OCI-LY1 (cell line): ENCODE measurements around the gene MOK.

Experiments
- H2AFZ ChIP-seq: fragments of 200-600 bp; sonication (generic), shearing (Covaris generic); 2 replicates; pipeline ENCODE4 v1.6.0; 2014; ENCODE audit warnings: antibody characterized with exemption, mild to moderate bottlenecking, low read length
- H3F3A ChIP-seq: fragments of 200-600 bp; sonication (generic), shearing (Covaris generic); 2 replicates; pipeline ENCODE4 v1.6.0; 2014; ENCODE audit warnings: mild to moderate bottlenecking, antibody characterized with exemption, low read length, moderate library complexity; ENCODE audit not compliant: insufficient read depth
- H3K27ac ChIP-seq: fragments of 200-600 bp; sonication (generic); 2 replicates; pipeline ENCODE4 v1.5.1; 2014; ENCODE audit warnings: low read length, mixed run types, mild to moderate bottlenecking, low read depth; ENCODE audit not compliant: poor library complexity, severe bottlenecking
- H3K27me3 ChIP-seq: fragments of 200-600 bp; sonication (generic); 2 replicates; pipeline ENCODE4 v1.6.0; 2014; ENCODE audit warnings: antibody characterized with exemption, mild to moderate bottlenecking, low read length, moderate library complexity; ENCODE audit not compliant: insufficient read depth
- H3K36me3 ChIP-seq: fragments of 200-600 bp; sonication (generic); 2 replicates; pipeline ENCODE4 v1.6.1; 2014; ENCODE audit warnings: mild to moderate bottlenecking, antibody characterized with exemption, low read length, moderate library complexity, mixed read lengths; ENCODE audit not compliant: insufficient read depth
- H3K4me1 ChIP-seq: fragments of 200-600 bp; sonication (generic); 2 replicates; pipeline ENCODE4 v1.5.1; 2014; ENCODE audit warnings: mild to moderate bottlenecking, low read length, moderate library complexity; ENCODE audit not compliant: insufficient read depth, severe bottlenecking
- H3K4me2 ChIP-seq: fragments of 200-600 bp; sonication (generic), shearing (Covaris generic); 2 replicates; pipeline ENCODE4 v1.6.1; 2014; ENCODE audit warnings: low read length
- H3K4me3 ChIP-seq: fragments of 200-600 bp; sonication (generic); 2 replicates; pipeline ENCODE4 v1.5.1; 2014; ENCODE audit warnings: low read length, low read depth, mild to moderate bottlenecking, mixed read lengths; ENCODE audit not compliant: poor library complexity, severe bottlenecking
- H3K79me2 ChIP-seq: fragments of 200-600 bp; shearing (Covaris generic); 2 replicates; pipeline ENCODE4 v1.6.1; 2016; ENCODE audit warnings: mixed run types, low read length, mixed read lengths; ENCODE audit not compliant: insufficient read depth
- H3K9ac ChIP-seq: fragments of 200-600 bp; sonication (generic), shearing (Covaris generic); 2 replicates; pipeline ENCODE4 v1.6.1; 2014; ENCODE audit warnings: mild to moderate bottlenecking, low read length, mixed read lengths
- H3K9me2 ChIP-seq: fragments of 200-600 bp; sonication (generic), shearing (Covaris generic); 2 replicates; pipeline ENCODE4 v1.6.1; 2014; ENCODE audit warnings: low read depth, mild to moderate bottlenecking, low read length, mixed read lengths
- H3K9me3 ChIP-seq: fragments of 200-600 bp; shearing (Covaris generic); 2 replicates; pipeline ENCODE4 v1.6.1; 2014; ENCODE audit warnings: low read length, mixed read lengths
- H4K20me1 ChIP-seq: fragments of 200-600 bp; sonication (generic), shearing (Covaris generic); 2 replicates; pipeline ENCODE4 v1.6.0; 2016; ENCODE audit warnings: mild to moderate bottlenecking, low read length; ENCODE audit not compliant: insufficient read depth
- CTCF ChIP-seq: fragments of 200-600 bp; sonication (generic), shearing (Covaris generic); IDR thresholded peaks from 2 replicates; pipeline ENCODE4 v1.5.1; 2017; ENCODE audit warnings: mild to moderate bottlenecking, antibody characterized with exemption, low read length, moderate library complexity, mixed read lengths
- EZH2 ChIP-seq: fragments of 200-600 bp; sonication (generic), shearing (Covaris generic); IDR thresholded peaks from 2 replicates; pipeline ENCODE4 v1.8.0; 2017; ENCODE audit warnings: borderline replicate concordance, mixed run types, mild to moderate bottlenecking, antibody characterized with exemption, low read length, moderate library complexity, mixed read lengths

MOK gene

GRCh38 chr14:102277874-102278630 is 26.9 kb downstream of the MOK start:
- Histone ChIP-seq H3K9me3 (no peaks in the 10 kb centered on the region), H3K4me1 (no peaks in the 10 kb centered on the region)

GRCh38 chr14:102275866-102276265 is 29.1 kb downstream of the MOK start:
- no peak overlapping the region for H3K4me3 ChIP-seq
- H3K4me1 ChIP-seq = no peaks in the 10 kb centered on the region
- H3K9me3 ChIP-seq = no peaks in the 10 kb centered on the region
- no peaks in the 10 kb centered on the region for H3F3A ChIP-seq
- no peaks in the 10 kb centered on the region for H4K20me1 ChIP-seq
- no peak overlapping the region for H2AFZ ChIP-seq
- H3K79me2 ChIP-seq = no peaks in the 10 kb centered on the region
- no peaks in the 10 kb centered on the region for H3K36me3 ChIP-seq
- TF ChIP-seq CTCF (no peak), EZH2 (no peak)
- H3K9me2 ChIP-seq = no peaks in the 10 kb centered on the region
- H3K27me3 ChIP-seq = no peaks in the 10 kb centered on the region
- H3K27ac ChIP-seq = no peak overlapping the region
- no peak overlapping the region for H3K4me2 ChIP-seq
- no peak overlapping the region for H3K9ac ChIP-seq

More at GRCh38 chr14:102277874-102278630, 26.9 kb downstream of the MOK start:
- Histone ChIP-seq H3K79me2 (no peaks in the 10 kb centered on the region), H3K4me3 (no peak overlapping the region), H3K27ac (no peak overlapping the region), H4K20me1 (no peaks in the 10 kb centered on the region), H3F3A (no peaks in the 10 kb centered on the region), H3K9ac (no peak overlapping the region), H2AFZ (no peak overlapping the region), H3K36me3 (no peaks in the 10 kb centered on the region), H3K9me2 (no peaks in the 10 kb centered on the region), H3K27me3 (no peaks in the 10 kb centered on the region), H3K4me2 (no peak overlapping the region)
- no peak for TF ChIP-seq CTCF
- TF ChIP-seq EZH2 = no peak

GRCh38 chr14:102272392-102272791 is 32.6 kb downstream of the MOK start:
- Histone ChIP-seq H3K4me2 (no peak overlapping the region), H3K9me3 (no peaks in the 10 kb centered on the region)

More at GRCh38 chr14:102272392-102272791, 32.6 kb downstream of the MOK start:
- H2AFZ ChIP-seq = no peak overlapping the region
- no peaks in the 10 kb centered on the region for H3K36me3 ChIP-seq
- H3K79me2 ChIP-seq = no peaks in the 10 kb centered on the region
- no peaks in the 10 kb centered on the region for H3F3A ChIP-seq
- H3K27ac ChIP-seq = no peak overlapping the region
- H4K20me1 ChIP-seq = no peaks in the 10 kb centered on the region
- H3K27me3 ChIP-seq = no peaks in the 10 kb centered on the region
- no peak for TF ChIP-seq CTCF
- no peak for TF ChIP-seq EZH2
- H3K4me3 ChIP-seq = no peak overlapping the region
- no peak overlapping the region for H3K9ac ChIP-seq
- no peaks in the 10 kb centered on the region for H3K4me1 ChIP-seq
- H3K9me2 ChIP-seq = no peaks in the 10 kb centered on the region
